T-helper 22 cell (primary cell): Measurements from ENCODE around the gene RRBP1.
"Not testable (repeated sequence)": the region's sequence is repeated elsewhere in the genome, so short reads cannot be mapped to it uniquely, and the experiment has no call there.

Experiments
- DNase-seq: peaks from one replicate; pipeline ENCODE4 v3.0.0-alpha.2; 2020; ENCODE audit warnings: low read depth

Gene RRBP1

DNA sequence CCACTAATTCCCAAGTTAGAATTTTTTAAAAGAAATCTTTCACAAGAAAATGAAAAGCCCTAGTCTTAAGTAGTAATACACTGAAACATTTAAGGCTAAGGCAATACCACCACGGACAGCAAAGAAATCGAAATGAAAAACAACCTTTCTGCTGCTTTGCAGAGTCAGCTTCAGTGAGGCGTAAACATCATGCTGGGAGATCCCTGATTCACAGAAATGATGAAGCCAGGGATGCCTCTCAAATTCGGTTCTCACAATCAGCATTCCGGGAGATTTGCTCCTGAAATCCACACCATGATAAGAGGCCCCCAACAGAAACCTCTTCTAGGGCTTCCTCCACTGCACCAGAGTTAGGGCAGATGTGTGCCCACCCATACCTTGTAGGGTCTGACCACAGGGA, 18.6 kb downstream of the RRBP1 start:
- DNase-seq, result no peak

DNA sequence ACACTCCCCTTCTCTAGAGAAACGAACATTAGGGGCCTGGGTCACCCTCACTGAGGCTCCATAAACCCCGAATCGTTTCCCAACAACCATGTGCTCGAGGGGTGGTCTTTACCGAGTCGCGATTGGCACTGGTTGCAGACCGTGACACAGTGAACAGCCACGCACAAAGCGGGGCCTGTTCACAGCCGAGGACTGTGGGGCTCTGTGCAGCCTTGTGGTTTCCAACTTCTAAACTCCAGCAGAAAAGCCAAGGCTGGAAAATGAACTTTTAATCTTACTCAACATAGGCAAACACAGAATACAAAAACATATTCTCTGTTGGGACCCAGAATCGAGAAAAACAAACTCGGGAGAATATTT, 19.0 kb downstream of the RRBP1 start:
- DNase-seq, result no peak

DNA sequence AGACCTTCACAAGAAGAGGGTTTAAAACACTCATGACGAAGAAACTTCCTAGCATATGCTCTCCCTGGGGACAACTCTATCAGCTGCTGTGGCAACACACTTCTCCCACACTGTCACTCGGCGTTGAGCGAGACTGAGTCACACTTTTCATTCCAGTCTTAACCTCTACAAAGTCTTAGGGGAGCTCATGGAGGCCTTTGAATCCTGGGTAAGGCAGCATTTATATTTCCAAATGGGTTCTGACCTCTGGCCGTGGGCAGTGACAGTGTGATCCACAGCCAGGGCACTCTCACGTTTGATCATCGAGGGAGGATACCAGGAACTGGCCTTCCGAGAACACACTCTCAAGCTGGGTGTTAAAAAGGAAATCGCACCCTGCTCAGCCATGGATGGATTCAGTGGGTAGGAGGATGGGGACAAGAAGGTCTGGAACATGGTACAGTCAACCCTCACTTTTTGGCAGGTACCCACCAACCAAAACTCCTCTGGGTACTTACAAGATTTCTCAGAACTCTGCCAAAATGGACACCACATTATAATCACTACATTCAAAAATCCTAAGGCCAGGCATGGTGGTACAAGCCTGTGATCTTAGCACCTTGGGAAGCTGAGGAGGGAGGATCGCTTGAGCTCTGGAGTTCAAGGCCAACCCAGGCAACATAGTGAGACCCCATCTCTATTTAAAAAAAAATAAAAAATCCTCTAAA, 19.6 kb downstream of the RRBP1 start:
- DNase-seq, result no peak

- no peak for DNase-seq
These were observed 20.8 kb downstream of the RRBP1 start for GRCh38 chr20:17661121-17661744.

- DNase-seq, result no peak
These were observed 21.4 kb downstream of the RRBP1 start for GRCh38 chr20:17660667-17661066.

GRCh38 chr20:17659801-17660200, 22.2 kb downstream of the RRBP1 start:
- DNase-seq, result no peak

- DNase-seq, result not testable (repeated sequence)
These were observed 22.7 kb downstream of the RRBP1 start for GRCh38 chr20:17659344-17659743.

GRCh38 chr20:17658648-17658993, 23.4 kb downstream of the RRBP1 start:
- no peak for DNase-seq

GRCh38 chr20:17657898-17658647, 24.0 kb downstream of the RRBP1 start:
- DNase-seq, result no peak

GRCh38 chr20:17657079-17657825, 24.8 kb downstream of the RRBP1 start:
- no peak for DNase-seq

DNA sequence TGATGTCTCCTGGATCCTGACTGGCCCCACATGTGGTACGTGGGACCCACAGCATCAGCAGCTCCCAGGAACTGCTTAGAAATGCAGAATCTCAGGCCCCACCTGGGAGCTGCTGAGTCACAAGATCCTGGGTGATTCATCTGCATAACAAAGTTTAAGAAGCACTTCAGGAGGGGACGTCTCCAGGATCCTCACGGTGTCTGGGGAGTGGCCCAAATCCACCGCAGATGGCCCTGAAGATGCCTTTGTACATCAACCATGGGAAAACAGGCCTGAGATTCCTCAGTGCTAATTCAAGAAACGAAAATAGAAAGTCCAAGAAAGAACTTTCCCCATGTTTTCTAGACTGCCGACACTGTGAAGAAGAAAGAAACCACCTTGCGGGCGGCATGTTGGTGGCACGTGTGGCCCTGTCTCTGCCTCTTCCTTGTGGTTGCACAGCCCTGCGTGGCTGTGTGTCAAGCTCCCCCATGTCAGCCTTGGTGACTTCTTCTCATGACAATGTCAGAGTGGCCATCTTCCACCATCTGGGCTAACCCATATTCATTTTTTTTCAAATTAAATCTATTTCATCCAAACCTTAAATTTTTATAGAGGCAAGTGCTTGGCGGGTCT, 26.1 kb downstream of the RRBP1 start:
- DNase-seq, result no peak

DNA sequence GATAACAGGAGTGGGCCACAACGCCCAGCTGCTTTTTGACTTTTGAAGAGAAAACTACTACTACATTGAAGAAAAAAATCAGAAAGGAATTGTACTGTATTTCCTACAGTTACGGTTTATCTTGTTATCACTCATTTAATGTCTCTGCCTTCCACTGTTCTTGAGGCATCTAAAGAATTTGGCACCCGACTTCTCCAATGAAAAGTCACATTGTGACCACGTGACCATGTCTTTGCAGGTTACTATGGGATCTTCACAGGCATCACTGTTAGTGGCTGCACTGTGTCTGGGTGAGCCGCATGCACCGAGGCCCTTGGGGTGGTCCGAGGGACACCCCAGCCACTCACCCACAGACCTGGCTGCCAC, 26.8 kb downstream of the RRBP1 start:
- no peak for DNase-seq

DNA sequence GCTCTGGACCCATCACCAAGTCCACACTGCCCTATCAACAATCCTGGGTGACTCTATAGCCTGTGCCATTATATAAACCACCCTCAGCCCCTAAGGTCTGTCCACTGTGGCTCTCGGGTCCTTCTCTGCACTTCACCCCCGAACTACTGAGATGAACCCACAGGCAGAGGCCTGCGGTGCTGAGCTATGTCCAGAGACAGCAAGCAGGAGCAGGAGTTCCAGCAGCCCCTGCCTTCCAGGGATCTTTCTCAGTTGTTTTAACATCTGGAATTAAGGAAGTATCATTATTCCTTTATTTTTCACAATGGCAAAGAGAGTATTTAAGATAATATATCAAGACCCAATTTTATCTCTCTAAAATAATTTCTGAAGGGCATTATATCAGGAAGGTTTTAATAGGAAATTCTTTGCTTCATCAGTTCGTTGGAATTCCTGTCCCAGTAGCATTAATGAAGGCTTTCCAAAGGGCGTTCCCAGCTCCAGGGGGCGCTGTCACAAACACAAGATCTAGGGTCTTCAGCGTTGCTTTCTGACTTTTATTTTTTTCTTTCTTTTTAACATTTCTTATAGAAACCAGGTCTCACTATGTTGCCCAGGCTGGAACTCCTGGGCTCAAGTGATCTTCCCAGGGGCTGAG, 27.3 kb downstream of the RRBP1 start:
- no peak for DNase-seq

- DNase-seq, result no peak
These were observed 28.0 kb downstream of the RRBP1 start for GRCh38 chr20:17653835-17654648.

DNA sequence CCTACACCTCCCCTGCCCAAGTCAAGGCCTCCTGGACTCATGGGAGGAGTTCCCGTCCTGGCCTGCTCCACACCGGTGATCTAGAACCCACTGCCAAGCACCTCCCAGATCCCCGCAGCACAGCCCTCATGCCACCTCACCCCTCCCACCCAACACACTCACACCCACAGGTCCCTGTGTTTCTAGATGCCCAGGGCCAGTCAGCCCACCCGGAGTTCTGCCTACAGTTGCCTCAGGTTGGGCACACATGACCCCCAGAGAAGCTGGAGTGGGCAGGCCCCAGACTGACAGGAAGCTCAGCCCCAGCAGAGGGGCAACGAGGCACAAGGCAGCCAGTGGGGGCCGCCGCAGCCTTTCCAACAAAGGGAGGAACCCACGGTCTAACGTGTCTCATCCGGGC, 29.6 kb downstream of the RRBP1 start:
- DNase-seq, result no peak

GRCh38 chr20:17651760-17652388, 30.2 kb downstream of the RRBP1 start:
- DNase-seq, result no peak

DNA sequence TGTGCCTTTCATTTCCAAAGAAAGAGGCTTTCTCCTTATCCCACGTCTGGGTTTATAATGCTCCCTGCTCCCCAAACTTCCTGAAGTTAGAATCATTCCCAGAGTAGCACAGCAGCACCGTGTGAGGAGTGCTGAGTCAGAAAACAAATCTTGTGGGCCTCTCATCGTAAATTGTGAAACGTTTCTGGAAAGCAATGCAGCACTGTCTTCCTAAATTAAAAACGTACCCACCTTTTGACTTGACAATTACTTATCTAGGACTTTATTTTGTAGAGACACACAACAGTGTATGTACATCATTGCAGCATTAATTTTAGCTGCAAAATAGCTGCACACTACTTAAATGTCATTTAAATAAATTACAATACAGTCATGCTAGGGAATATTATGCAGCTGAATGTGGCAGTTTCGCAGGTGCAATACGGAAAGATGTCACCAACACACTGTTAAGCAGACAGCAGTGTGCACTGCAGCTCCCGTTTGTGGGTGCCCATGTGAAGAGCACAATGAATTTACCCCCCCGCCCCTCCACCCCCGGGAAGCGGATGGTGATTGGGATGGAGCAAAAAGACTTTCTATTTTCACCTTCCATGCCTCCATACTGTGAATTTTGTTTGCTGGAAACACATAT, 30.8 kb downstream of the RRBP1 start:
- no peak for DNase-seq

GRCh38 chr20:17650301-17651128, 31.5 kb downstream of the RRBP1 start:
- DNase-seq, result no peak
